Measurements from ENCODE around the gene PTGES2.

GRCh38 chr9:128151309-128152132 is 24.0 kb upstream of the PTGES2 start:
- TF ChIP-seq CTCF (IDR thresholded peaks at IDR 0.05): no peak
- TF ChIP-seq POLR2A (IDR thresholded peaks at IDR 0.05; ENCODE audit: low read depth): no peak
- TF ChIP-seq EP300 (IDR thresholded peaks at IDR 0.05): no peak
